Measurements from ENCODE around the gene ERMARD. TPM values are rescaled to one million over a fixed set of nuclear protein-coding genes. Genes with fewer than 3 reads are reported as not detected.

ERMARD gene
- polyA plus RNA-seq, 3 donors: 36.0 to 57.2 (median 40.5) TPM

- no peak for DNase-seq (ENCODE audit: extremely low read depth in 1 of 11, low read depth in 9 of 11, low spot score in 4 of 11)
Observed at GRCh38 chr6:169777896-169778295, 26.5 kb downstream of the ERMARD start.

DNA sequence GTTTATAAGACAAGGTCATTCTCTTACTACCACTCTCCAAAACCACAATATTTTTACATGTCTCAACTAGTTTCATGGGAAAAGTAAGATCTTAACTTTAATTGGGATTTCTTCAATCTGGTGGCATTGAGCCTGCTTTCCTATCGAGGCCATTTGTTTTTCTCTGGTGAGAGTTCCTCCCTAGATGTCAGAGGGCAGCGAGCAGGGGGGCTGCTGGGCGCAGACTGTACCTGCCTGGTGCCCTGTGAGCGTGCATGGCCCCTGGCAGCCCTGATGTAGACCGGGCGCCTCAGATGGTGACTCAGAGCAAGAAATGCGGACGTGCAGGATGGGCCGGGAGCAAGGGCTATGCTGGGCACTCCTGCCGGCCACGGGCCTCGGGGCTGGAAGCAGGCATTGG is 27.2 kb downstream of the ERMARD start:
- DNase-seq (ENCODE audit: extremely low read depth in 1 of 11, low read depth in 9 of 11, low spot score in 4 of 11): no peak

DNA sequence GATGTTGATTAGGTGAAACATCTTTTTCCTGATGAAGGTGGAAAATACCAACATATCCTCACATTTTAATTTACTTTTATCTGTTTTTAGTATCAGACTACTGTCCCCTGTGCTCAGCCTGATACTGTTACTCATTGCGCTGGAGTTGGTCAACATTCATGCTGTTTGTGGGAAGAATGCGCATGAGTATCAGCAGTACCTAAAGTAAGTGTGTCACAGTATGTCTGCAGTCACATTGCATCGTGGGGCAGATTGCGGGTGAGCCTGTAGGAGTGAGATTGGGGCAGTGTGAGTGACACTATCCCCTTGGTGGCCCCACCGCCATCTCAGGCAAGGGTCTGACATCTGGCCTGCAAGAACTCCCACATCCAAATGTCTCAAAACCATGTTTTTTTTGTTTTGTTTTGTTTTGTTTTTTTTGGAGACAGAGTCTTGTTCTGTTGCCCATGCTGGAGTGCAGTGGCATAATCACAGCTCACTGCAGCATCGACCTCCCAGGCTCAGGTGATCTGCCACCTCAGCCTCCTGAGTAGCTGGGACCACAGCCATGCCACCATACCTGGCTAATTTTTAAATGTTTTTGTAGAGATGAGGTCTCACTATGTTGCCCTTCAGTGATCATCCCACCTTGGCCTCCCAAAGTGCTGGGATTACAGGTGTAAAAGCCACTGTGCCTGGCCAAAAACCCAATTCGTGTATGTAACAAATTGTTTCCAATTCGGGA is 27.8 kb downstream of the ERMARD start:
- DNase-seq (ENCODE audit: extremely low read depth in 1 of 11, low read depth in 9 of 11, low spot score in 4 of 11): no peak

- DNase-seq (ENCODE audit: extremely low read depth in 1 of 11, low read depth in 9 of 11, low spot score in 4 of 11): no peak
Observed at GRCh38 chr6:169779896-169780295, 28.5 kb downstream of the ERMARD start.

DNA sequence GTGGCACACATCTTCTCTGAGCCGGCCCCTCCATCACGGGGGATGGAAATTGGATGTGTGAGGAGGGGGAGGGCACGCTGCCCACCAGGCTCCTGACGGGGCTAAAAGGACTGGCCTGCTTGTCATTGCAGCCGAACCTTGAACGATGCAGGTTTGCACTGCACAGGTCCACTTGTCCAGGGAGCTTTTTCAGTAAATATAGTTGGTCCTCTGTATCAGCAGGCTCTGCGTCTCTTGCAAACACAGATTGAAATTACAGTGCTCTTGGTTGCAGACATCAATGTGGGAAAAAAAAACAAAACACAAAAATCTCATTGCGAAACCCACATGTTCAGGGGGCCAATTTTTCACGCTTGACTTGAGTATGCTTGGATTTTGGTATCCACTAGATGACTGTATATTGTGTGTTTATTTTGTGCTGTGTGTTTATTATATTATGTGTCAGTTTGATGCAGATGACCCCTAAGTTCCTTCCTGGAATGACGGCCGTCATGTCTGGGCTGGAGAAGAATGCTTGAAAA is 29.2 kb downstream of the ERMARD start:
- no peak for DNase-seq (ENCODE audit: extremely low read depth in 1 of 11, low read depth in 9 of 11, low spot score in 4 of 11)

DNA sequence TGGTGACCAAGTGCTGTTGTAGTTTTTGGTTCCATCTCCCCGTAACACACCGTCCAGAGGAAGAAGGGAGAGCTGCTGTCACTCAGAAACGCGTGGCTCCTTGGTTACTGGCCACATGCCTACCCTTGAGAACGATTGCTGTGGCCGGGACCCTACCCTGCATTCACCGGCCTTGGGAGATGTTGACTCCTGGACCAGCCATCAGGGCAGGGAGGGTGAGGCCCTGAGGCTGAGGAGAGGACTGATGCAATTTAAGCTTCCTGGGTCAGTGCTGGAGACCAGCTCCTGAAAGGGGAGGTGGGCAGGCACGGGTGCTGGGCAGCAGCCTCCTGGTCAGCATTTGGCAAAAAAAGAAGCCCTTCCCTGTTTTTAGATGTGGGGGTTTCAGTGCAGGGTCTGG is 31.5 kb downstream of the ERMARD start:
- DNase-seq (ENCODE audit: extremely low read depth in 1 of 11, low read depth in 9 of 11, low spot score in 4 of 11): no peak

- DNase-seq (ENCODE audit: extremely low read depth in 1 of 11, low read depth in 9 of 11, low spot score in 4 of 11): no peak
Observed at GRCh38 chr6:169783401-169783800, 32.0 kb downstream of the ERMARD start.

GRCh38 chr6:169783971-169784820 is 32.8 kb downstream of the ERMARD start:
- no peak for DNase-seq (ENCODE audit: extremely low read depth in 1 of 11, low read depth in 9 of 11, low spot score in 4 of 11)

- DNase-seq (ENCODE audit: extremely low read depth in 1 of 11, low read depth in 9 of 11, low spot score in 4 of 11): no peak
Observed at GRCh38 chr6:169784821-169785340, 33.5 kb downstream of the ERMARD start.

DNA sequence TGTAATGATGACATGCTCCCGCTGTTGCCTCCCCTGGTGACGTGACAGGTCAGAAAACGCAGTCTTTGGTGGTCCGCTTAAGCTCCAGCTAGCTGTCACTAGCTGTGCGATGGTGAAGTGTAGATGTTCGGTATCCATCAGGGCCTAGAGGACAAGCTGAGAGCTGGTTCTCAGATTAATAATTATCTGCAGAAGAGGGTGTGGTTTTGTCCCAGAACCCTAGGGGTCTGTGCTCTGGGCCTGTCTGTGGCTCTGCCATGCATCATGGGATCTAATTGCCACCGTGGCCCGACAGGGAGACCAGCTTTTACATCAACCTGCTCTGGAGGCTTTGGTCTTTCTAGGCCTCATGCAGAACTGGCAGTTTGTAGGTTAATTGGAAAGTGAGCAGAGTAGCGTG is 34.1 kb downstream of the ERMARD start:
- no peak for DNase-seq (ENCODE audit: extremely low read depth in 1 of 11, low read depth in 9 of 11, low spot score in 4 of 11)

DNA sequence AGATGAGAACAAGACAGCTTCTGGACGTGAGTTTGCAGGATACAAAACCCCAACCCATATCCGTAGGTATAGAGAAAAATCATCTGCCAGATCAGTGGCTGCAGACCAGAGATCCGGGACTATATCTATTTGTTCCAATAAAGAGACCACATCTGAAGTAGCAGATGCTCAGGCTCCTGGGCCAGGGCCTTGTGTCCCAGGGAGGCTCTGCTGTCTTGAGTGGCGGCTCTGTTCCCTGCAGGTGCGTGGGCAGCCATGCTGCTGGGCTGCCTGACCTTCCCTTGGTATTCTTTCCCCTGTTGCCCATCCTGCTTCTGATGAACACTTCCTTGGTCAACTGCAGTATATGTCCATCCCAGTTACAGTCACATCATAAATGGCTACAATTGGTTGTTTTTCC is 34.9 kb downstream of the ERMARD start:
- no peak for DNase-seq (ENCODE audit: extremely low read depth in 1 of 11, low read depth in 9 of 11, low spot score in 4 of 11)

DNA sequence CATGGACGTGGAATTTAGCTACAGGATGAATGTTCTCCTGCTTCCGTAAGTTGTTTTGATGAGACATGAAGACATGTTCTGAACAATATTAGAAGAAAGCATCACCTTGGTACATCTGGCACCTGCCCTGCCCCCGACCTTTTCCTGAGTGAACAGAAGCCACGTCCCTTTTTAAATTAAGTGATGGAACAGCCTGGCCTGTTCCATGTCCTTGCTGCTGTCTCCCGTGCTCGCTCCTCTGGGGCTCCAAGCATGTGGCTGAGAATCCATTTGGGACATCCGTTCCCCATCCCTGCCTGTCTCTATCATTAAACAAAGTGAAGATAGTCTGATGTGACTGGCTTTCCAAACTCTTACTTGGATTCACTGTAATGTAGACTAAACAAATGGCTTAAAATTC is 36.4 kb downstream of the ERMARD start:
- no peak for DNase-seq (ENCODE audit: extremely low read depth in 1 of 11, low read depth in 9 of 11, low spot score in 4 of 11)

DNA sequence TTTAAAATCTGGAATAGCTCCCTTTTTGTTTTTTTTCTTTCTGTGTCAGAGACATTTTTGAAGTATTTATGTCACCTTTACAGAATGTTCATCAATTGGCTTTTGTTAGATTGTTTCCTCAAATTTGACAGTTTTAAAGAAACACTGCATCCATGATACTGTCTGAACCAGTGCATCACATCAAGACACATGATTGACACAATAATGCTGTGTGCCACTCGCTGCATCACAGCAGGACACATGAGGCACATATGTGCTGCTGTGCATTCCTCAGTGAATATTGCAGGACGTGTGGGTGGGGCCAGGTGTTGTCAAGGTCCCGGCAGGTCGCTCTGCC is 37.4 kb downstream of the ERMARD start:
- no peak for DNase-seq (ENCODE audit: extremely low read depth in 1 of 11, low read depth in 9 of 11, low spot score in 4 of 11)

DNA sequence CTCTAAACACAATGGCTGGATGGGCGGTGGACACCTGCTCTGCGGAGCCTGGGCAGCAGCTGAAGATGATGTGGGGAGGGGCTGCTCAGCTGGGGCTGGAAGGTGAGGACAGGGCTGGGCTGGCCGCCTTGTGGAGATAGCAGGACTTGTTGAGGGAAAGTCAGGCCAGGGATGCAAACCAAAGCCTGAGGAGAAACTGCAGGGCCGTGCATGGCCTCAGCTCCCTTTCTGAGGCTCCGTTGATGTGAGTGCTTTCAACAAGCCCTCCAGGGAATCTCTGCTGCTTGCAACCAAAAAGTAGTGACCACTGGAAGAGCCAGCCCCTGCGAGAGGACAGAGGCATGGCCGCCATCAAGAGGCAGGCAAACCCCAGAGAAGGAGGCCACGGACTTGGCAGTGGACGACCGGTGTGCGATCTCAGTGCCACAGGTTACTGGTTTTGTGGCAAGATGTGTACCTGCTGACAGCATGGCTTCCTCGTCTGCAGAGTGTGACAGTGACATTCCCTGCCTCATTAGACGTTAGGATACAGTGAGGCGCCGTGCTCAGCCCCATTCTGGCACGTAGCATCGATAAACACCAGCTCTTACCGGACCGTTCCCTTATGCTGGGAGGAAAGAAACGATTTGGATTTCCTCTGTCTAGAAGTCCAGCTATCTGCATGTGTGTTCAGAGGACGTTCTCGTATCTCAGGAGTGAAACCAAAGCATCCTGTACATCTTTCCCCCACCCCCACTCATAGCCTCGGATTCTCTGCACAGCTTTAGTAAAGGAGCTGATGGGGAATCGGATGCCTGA is 37.9 kb downstream of the ERMARD start:
- no peak for DNase-seq (ENCODE audit: extremely low read depth in 1 of 11, low read depth in 9 of 11, low spot score in 4 of 11)

- peak in 10 of 11 donors; percentile 57 to 72 (median 66) for DNase-seq (ENCODE audit: extremely low read depth in 1 of 11, low read depth in 9 of 11, low spot score in 4 of 11)
Observed at GRCh38 chr6:169789944-169790927, 38.8 kb downstream of the ERMARD start.

DNA sequence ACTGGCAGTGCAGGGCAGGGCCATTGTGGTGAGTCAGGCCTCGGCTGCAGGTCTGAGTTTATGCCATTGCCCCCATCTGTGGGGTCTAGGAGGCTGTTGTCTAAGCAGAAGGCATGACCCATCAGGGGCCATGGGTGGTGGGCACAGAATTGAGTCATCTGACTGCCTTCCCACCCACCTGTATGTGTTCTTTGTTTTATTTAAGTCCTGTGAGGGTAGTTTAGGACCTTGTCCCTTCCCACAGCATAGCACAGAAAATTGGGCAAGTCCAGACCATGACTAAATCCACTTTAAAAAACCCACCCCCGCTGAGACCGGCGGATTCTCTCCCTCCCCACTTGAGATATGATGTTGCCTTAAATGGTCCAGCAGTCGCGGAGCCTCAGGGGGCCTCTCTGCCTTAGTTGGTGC is 40.3 kb downstream of the ERMARD start:
- no peak for DNase-seq (ENCODE audit: extremely low read depth in 1 of 11, low read depth in 9 of 11, low spot score in 4 of 11)

DNA sequence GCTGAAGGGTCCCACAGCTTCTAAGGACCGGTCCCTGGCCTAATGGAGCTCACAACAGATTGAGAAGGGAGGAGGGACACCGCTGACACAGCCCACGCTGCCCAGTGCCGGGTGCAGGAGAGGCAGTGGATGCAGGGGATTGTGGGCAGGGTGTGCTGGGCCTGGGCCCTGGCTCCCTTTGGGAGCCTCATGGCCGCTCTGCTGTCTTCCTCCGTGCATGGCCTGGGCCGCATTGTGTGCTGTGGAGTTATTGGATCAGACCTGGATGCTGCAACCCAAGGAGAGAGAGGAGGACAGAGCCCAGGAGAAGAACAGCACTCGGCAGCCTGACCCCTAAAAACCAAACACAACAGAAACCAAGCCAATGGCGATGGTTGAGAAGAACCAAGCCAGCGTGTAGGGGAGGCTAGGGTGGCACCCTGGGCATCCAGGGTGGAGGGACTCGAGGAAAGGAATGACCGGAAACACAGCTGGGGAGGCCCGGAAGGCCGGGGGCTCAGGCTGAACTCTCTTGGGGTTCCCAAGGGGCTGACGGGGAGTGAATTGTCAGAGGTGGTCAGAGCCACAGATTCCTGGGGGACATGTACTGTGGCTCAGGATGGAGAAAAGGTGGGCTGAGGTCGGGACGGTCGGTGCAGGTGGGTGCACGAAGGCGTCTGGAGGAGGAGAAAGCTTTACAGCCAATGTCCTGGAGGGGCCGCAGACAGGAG is 41.0 kb downstream of the ERMARD start:
- no peak for DNase-seq (ENCODE audit: extremely low read depth in 1 of 11, low read depth in 9 of 11, low spot score in 4 of 11)

GRCh38 chr6:169793408-169793807 is 42.0 kb downstream of the ERMARD start:
- DNase-seq (ENCODE audit: extremely low read depth in 1 of 11, low read depth in 9 of 11, low spot score in 4 of 11): no peak

All from renal cortex interstitium (tissue), 11 donors.